Activated naive CD4-positive, alpha-beta T cell treated with anti-CD3 and anti-CD28 coated beads, Interleukin-2, amount 50 U/mL, for 24 hours (primary cell): ENCODE data around the gene PHAF1.

Experiments used
- H3K27ac Mint-ChIP-seq: one replicate; pipeline ENCODE4 v1.8.0; 2021; ENCODE audit warnings: mild to moderate bottlenecking, mixed read lengths
- H3K27me3 Mint-ChIP-seq: one replicate; pipeline ENCODE4 v1.8.0; 2021; ENCODE audit warnings: mixed read lengths
- H3K36me3 Mint-ChIP-seq: one replicate; pipeline ENCODE4 v1.8.0; 2021; ENCODE audit warnings: mixed read lengths
- H3K4me1 Mint-ChIP-seq: one replicate; pipeline ENCODE4 v1.8.0; 2021; ENCODE audit warnings: mixed read lengths
- H3K4me3 Mint-ChIP-seq: one replicate; pipeline ENCODE4 v1.8.0; 2021; ENCODE audit warnings: mild to moderate bottlenecking, mixed read lengths
- H3K9me3 Mint-ChIP-seq: one replicate; pipeline ENCODE4 v1.8.0; 2021; ENCODE audit warnings: mixed read lengths

PHAF1 gene

GRCh38 chr16:67148656-67149275, 39.0 kb downstream of the PHAF1 start:
- H3K4me3 Mint-ChIP-seq, result peak overlapping the region; percentile 54
- H3K27me3 Mint-ChIP-seq, result peaks cover 1% of the 10 kb centered on the region
- H3K36me3 Mint-ChIP-seq, result peaks cover 19% of the 10 kb centered on the region
- H3K27ac Mint-ChIP-seq, result no peak overlapping the region
- H3K9me3 Mint-ChIP-seq, result no peaks in the 10 kb centered on the region
- H3K4me1 Mint-ChIP-seq, result peaks cover 3% of the 10 kb centered on the region

GRCh38 chr16:67149276-67150046, 39.7 kb downstream of the PHAF1 start:
- no peak overlapping the region for H3K27ac Mint-ChIP-seq
- no peaks in the 10 kb centered on the region for H3K9me3 Mint-ChIP-seq
- H3K36me3 Mint-ChIP-seq, result peaks cover 19% of the 10 kb centered on the region
- H3K4me3 Mint-ChIP-seq, result peak overlapping the region; percentile 54
- H3K4me1 Mint-ChIP-seq, result peaks cover 3% of the 10 kb centered on the region
- peaks cover 1% of the 10 kb centered on the region for H3K27me3 Mint-ChIP-seq

- no peaks in the 10 kb centered on the region for H3K9me3 Mint-ChIP-seq
- peaks cover 5% of the 10 kb centered on the region for H3K4me1 Mint-ChIP-seq
- H3K36me3 Mint-ChIP-seq, result peaks cover 14% of the 10 kb centered on the region
- peaks cover 1% of the 10 kb centered on the region for H3K27me3 Mint-ChIP-seq
- H3K4me3 Mint-ChIP-seq, result no peak overlapping the region
- H3K27ac Mint-ChIP-seq, result no peak overlapping the region
Measured at GRCh38 chr16:67150047-67150832, 40.5 kb downstream of the PHAF1 start.

- peaks cover 13% of the 10 kb centered on the region for H3K36me3 Mint-ChIP-seq
- peaks cover 1% of the 10 kb centered on the region for H3K27me3 Mint-ChIP-seq
- H3K9me3 Mint-ChIP-seq, result no peaks in the 10 kb centered on the region
- peak within 1 kb of the TSS; percentile 74 for H3K27ac Mint-ChIP-seq
- peaks cover 10% of the 10 kb centered on the region for H3K4me1 Mint-ChIP-seq
- H3K4me3 Mint-ChIP-seq, result peak within 1 kb of the TSS; percentile 76
Measured at GRCh38 chr16:67150833-67151396, 41.2 kb downstream of the PHAF1 start, which contains the start of gene B3GNT9. Gene B3GNT9, minus strand, starts transcription at chr16:67150998. Its CDS starts 513 bp downstream, at chr16:67150485.

- Mint-ChIP-seq H3K27ac (peak overlapping the region; percentile 74), H3K4me1 (peaks cover 17% of the 10 kb centered on the region), H3K4me3 (peak overlapping the region; percentile 76), H3K27me3 (peaks cover 1% of the 10 kb centered on the region), H3K9me3 (no peaks in the 10 kb centered on the region), H3K36me3 (peaks cover 10% of the 10 kb centered on the region)
Measured at GRCh38 chr16:67151431-67152097, 41.8 kb downstream of the PHAF1 start.

GRCh38 chr16:67154578-67155294, 45.0 kb downstream of the PHAF1 start:
- Mint-ChIP-seq H3K4me1 (peaks cover 42% of the 10 kb centered on the region), H3K27me3 (no peaks in the 10 kb centered on the region), H3K4me3 (peak overlapping the region; percentile 78), H3K9me3 (no peaks in the 10 kb centered on the region), H3K36me3 (no peaks in the 10 kb centered on the region), H3K27ac (no peak overlapping the region)

GRCh38 chr16:67155295-67156142, 45.8 kb downstream of the PHAF1 start:
- Mint-ChIP-seq H3K4me1 (peaks cover 43% of the 10 kb centered on the region), H3K27me3 (no peaks in the 10 kb centered on the region), H3K27ac (peak overlapping the region; percentile 70)

GRCh38 chr16:67156143-67156844, 46.6 kb downstream of the PHAF1 start:
- H3K4me3 Mint-ChIP-seq, result no peak overlapping the region
- no peak overlapping the region for H3K27ac Mint-ChIP-seq
- H3K36me3 Mint-ChIP-seq, result peaks cover 2% of the 10 kb centered on the region
- peaks cover 46% of the 10 kb centered on the region for H3K4me1 Mint-ChIP-seq
- no peaks in the 10 kb centered on the region for H3K9me3 Mint-ChIP-seq
- H3K27me3 Mint-ChIP-seq, result peaks cover 2% of the 10 kb centered on the region

More at GRCh38 chr16:67155295-67156142, 45.8 kb downstream of the PHAF1 start:
- H3K9me3 Mint-ChIP-seq, result no peaks in the 10 kb centered on the region
- no peaks in the 10 kb centered on the region for H3K36me3 Mint-ChIP-seq
- H3K4me3 Mint-ChIP-seq, result peak overlapping the region; percentile 78

- H3K9me3 Mint-ChIP-seq, result no peaks in the 10 kb centered on the region
- H3K27me3 Mint-ChIP-seq, result peaks cover 6% of the 10 kb centered on the region
- H3K4me3 Mint-ChIP-seq, result peak overlapping the region; percentile 32
- peaks cover 49% of the 10 kb centered on the region for H3K4me1 Mint-ChIP-seq
- H3K27ac Mint-ChIP-seq, result no peak overlapping the region
- H3K36me3 Mint-ChIP-seq, result peaks cover 2% of the 10 kb centered on the region
Measured at GRCh38 chr16:67157106-67157748, 47.5 kb downstream of the PHAF1 start.

GRCh38 chr16:67157892-67158635, 48.3 kb downstream of the PHAF1 start:
- H3K4me1 Mint-ChIP-seq, result peaks cover 54% of the 10 kb centered on the region
- H3K9me3 Mint-ChIP-seq, result no peaks in the 10 kb centered on the region
- peaks cover 9% of the 10 kb centered on the region for H3K27me3 Mint-ChIP-seq
- peaks cover 2% of the 10 kb centered on the region for H3K36me3 Mint-ChIP-seq
- peak overlapping the region; percentile 90 for H3K4me3 Mint-ChIP-seq
- H3K27ac Mint-ChIP-seq, result peak overlapping the region; percentile 70

- H3K9me3 Mint-ChIP-seq, result no peaks in the 10 kb centered on the region
- H3K4me3 Mint-ChIP-seq, result peak overlapping the region; percentile 90
Measured at GRCh38 chr16:67158637-67159600, 49.2 kb downstream of the PHAF1 start.

More at GRCh38 chr16:67158637-67159600, 49.2 kb downstream of the PHAF1 start:
- Mint-ChIP-seq H3K27me3 (peaks cover 9% of the 10 kb centered on the region), H3K27ac (peak overlapping the region; percentile 70), H3K36me3 (peaks cover 2% of the 10 kb centered on the region), H3K4me1 (peaks cover 54% of the 10 kb centered on the region)
